Head of caudate nucleus (tissue), 42 donors: ENCODE results near the gene SRM.
"Not testable (repeated sequence)": the region's sequence is repeated elsewhere in the genome, so short reads cannot be mapped to it uniquely, and the experiment has no call there.

Source experiments
- DNase-seq, 42 donors: peaks; one replicate each; pipeline versions ENCODE4 v3.0.0 to v3.0.0-alpha.2; 2020 to 2021; ENCODE audit warnings: mixed read lengths in 7 of 42
- intact Hi-C: fragments of 100-400 bp; cut with DNase I; formaldehyde crosslinking; loops from one replicate; pipeline ENCODE4 v1.15.0; 2022

SRM gene

DNA sequence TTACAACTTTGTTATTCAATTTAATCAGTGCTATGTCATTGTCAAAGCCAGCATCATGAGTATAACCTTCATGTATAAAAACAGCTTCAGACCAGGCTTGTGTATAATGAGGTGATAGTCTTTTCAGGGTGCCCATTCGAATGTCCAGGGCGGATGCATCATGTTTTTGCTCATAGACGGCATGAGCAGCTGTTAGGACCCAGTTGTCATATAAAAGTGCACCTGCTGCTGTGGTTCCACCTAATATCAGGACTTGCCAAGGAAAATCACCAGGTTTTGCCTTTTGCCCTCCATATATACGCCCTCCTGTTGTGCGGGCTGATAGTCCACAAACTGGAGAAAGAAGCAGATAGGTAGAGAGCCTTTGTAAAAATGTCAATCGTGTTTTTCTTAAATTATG is 32.5 kb downstream of the SRM start:
- intact Hi-C loops = no loop called here
- peak in 1 of 42 donors; percentile 1 for DNase-seq

DNA sequence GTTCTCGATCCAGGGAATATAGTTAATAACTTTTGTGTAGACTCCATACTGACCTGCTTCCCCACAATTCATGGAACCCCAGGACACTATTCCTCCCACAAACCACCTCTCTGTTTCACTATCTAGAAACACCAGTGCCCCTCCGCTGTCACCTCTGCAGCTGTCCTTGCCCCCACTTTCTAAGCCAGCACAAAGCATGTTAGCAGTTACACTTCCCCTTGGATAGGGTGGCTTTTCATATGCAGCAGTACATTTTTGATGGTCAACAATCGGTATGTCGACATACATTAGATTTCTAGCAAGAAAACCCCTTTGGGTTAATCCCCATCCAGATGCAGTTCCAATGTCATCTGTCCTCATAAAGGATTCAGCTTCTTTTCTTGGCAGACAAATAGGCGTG is 32.9 kb downstream of the SRM start:
- intact Hi-C loops = no loop called here

DNA sequence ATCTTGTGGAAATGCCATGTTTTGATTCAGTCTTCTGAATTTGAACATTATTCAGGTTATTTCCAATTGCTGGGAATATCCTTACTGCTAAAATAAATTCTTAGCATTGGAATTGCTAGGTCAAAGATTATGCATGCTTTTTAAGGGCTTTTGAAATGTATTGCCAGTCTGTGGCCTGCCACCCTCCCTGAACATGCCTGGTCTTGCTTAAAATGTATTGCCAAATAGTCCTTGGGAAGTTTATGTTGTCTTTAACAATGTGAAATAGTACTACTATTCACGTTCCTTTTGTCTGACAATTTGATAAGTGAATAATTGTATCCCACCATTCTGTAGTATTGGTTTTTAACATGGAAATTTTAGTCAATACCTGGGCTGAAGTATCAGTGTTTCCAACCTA is 33.8 kb downstream of the SRM start:
- intact Hi-C loops = no loop called here
- DNase-seq = no peak

More for the DNA sequence above, 32.9 kb downstream of the SRM start:
- peak in 1 of 42 donors; percentile 4 for DNase-seq

DNA sequence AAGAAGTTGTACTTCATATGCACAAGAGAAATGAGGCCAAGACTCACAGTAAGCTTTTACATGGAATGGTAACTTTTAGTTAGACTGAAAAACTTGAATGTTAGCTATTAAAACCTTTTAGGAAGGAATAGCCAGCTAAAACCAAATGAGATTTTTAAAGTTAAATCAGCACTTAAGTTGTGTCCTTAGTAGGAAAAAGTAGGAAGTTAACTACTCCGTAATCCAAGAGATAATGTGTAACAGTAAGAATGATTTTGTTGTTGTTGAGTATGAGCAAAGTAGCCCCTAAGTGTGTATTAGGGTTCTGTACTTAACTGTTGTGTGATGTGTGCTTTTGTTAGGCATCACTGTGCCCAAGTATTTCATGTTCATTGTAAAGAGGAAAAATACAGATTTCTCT is 34.2 kb downstream of the SRM start:
- intact Hi-C loops = no loop called here
- DNase-seq = no peak

DNA sequence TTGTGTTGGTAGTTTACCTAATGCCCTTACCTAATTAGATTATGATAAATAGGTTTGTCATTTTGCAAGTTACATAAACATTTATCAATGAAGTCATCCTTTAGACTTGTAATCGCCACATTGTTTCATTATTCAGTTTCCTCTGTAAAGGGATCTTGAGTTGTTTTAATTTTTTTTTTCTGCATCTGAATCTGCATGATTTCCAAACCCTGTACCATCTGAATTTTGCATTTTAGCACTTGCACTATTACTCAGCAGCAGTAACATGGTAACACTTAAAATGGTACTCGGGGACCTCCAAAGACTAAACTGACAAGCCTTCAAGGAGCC is 35.0 kb downstream of the SRM start:
- intact Hi-C loops = no loop called here
- no peak for DNase-seq

DNA sequence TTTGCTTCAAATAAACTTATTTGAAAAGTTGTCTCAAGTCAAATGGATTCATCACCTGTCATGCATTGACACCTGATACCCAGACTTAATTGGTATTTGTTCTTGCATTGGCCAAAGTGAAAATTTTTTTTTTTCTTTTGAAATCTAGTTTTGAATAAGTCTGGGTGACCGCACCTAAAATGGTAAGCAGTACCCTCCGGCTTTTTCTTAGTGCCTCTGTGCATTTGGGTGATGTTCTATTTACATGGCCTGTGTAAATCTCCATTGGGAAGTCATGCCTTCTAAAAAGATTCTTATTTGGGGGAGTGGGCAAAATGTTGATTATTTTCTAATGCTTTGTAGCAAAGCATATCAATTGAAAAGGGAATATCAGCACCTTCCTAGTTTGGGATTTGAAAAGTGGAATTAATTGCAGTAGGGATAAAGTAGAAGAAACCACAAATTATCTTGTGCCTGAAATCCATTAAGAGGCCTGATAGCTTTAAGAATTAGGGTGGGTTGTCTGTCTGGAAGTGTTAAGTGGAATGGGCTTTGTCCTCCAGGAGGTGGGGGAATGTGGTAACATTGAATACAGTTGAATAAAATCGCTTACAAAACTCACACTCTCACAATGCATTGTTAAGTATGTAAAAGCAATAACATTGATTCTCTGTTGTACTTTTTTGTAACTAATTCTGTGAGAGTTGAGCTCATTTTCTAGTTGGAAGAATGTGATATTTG is 35.5 kb downstream of the SRM start:
- intact Hi-C loops = no loop called here
- no peak for DNase-seq

DNA sequence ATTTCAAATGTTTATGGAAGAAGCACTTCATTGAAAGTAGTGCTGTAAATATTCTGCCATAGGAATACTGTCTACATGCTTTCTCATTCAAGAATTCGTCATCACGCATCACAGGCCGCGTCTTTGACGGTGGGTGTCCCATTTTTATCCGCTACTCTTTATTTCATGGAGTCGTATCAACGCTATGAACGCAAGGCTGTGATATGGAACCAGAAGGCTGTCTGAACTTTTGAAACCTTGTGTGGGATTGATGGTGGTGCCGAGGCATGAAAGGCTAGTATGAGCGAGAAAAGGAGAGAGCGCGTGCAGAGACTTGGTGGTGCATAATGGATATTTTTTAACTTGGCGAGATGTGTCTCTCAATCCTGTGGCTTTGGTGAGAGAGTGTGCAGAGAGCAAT is 36.6 kb downstream of the SRM start:
- no peak for DNase-seq

DNA sequence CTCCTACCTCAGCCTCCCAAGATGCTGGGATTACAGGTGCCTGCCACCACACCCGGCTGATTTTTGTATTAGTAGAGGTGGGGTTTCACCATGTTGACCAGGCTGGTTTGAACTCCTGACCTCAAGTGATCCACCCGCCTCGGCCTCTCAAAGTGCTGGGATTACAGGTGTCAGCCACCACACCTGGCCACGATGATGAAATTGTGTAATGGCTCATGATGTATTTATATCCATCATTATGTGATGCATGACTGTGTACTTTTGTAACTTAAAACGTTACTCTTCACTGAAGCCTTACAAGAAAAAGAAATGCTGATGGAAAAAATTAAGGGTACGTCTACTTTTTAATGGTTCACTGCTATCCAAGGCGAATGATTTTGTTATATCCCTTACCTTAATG is 39.8 kb downstream of the SRM start:
- no peak for DNase-seq
- intact Hi-C loops = no loop called here

More for the DNA sequence above, 36.6 kb downstream of the SRM start:
- intact Hi-C loops = no loop called here

DNA sequence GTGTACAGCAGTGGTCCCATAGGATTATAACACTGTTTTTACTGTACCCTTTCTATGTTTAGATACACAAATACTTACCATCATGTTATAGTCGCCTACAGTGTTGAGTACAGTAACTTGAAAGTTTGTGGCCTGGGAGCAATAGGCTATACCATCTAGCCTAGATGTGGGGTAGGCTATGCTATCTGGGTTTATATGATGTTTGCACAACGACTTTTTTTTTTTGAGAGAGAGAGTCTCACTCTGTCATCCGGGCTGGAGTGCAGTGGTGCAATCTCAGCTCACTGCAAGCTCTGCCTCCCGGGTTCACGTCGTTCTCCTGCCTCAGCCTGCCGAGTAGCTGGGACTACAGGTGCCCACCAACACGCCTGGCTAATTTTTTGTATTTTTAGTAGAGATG is 40.5 kb downstream of the SRM start:
- intact Hi-C loops = not testable (repeated sequence)

DNA sequence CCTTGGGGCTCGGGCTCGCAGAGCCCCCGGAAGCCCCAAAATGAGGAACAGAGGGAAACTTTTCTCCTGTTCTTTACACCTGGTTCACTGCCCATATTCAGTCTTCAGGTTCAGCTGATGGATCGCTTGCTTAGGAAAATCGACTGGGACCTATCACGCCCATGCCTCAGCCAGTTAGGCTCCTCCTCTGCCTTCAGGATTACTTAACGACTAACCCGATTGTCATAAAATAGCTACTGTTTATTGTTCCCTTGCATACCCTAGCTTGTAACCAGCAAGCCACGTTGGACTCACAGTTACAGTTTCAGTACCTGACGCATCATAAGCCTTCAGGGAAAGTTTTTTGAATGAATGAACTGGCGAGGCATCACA is 46.7 kb downstream of the SRM start:
- DNase-seq = no peak
- intact Hi-C loops = no loop called here

More for the DNA sequence above, 40.5 kb downstream of the SRM start:
- DNase-seq = not testable (repeated sequence)

DNA sequence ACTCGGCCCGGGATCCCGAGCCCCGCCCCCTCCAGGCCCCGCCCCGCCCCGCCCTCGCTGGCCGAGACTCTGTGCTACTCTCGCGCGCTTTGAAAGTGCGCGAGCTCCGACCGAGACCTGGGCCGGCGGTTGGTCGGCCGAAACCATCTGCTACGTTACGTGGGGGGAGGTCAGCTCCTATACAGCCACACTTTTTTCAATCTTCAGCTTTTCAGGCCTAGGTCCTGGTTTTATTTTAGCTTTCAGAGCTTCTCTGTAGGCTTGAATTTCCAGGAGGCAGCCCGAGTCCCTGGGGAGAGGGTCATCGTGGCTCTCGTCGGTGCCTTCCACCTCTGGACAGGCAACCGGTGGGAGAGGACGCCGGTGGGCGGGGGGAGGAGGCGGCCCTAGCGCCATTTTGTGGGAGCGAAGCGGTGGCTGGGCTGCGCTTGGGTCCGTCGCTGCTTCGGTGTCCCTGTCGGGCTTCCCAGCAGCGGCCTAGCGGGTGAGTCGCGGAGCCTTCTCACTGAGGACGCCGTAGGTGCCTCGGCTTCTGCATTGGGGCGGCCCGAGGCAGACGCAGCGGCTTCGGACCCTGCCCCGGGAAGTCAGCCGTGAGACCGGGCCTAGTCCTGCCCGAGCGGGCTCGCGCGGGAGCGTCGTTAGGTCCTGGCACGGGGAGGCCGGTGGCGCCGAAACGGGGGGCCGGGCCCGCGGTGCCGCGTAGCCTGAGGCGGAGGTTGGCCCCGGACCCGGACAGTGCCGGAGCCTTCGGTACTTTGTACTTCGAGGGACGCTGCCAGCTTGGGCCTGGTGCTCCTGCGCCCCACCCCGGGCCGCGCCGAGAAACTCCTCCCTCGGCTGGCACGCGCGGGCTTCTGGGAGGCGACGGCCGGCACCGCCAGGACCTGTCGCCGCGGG is 47.3 kb downstream of the SRM start, which contains the start of gene TARDBP:
Gene TARDBP, plus strand, starts transcription at position 395 of the 900 bp plus-strand sequence. CDS start 1,074 bp downstream, outside the sequence.
- DNase-seq = peak; percentile 72 to 96 (median 91)

More for the DNA sequence above, 47.3 kb downstream of the SRM start, which contains the start of gene TARDBP:
- intact Hi-C loops = loop anchor here (1.0 kb wide), 1 partner anchor 33 kb away; no protein-coding TSS in a partner anchor
